Trophoblast cell (in vitro differentiated cells and primary cell): ENCODE measurements around the gene INTS6.
A peak's percentile ranks its signal among the peaks of the same experiment; 100 is the strongest.

Source experiments
- DNase-seq, 2 donors: peaks; one replicate each; pipeline ENCODE4 v3.0.0-alpha.2; 2016
- H2AFZ ChIP-seq: 2 replicates; pipeline ENCODE4 v1.6.1; 2013; ENCODE audit warnings: low read length, moderate library complexity, mild to moderate bottlenecking; ENCODE audit not compliant: insufficient read depth, poor library complexity
- H2AK5ac ChIP-seq: 2 replicates; pipeline ENCODE4 v1.6.1; 2013; ENCODE audit warnings: mild to moderate bottlenecking, low read length
- H2BK120ac ChIP-seq: 2 replicates; pipeline ENCODE4 v1.6.1; 2013; ENCODE audit warnings: low read length, mild to moderate bottlenecking, moderate library complexity; ENCODE audit not compliant: insufficient read depth, poor library complexity
- H2BK12ac ChIP-seq: 2 replicates; pipeline ENCODE4 v1.6.1; 2013; ENCODE audit warnings: mild to moderate bottlenecking, low read length, moderate library complexity
- H2BK5ac ChIP-seq: 2 replicates; pipeline ENCODE4 v1.6.1; 2013; ENCODE audit warnings: low read length, low read depth, moderate library complexity, mild to moderate bottlenecking; ENCODE audit not compliant: poor library complexity
- H3K14ac ChIP-seq: 2 replicates; pipeline ENCODE4 v1.6.1; 2013; ENCODE audit warnings: mild to moderate bottlenecking, low read length
- H3K18ac ChIP-seq: 2 replicates; pipeline ENCODE4 v1.6.1; 2013; ENCODE audit warnings: mild to moderate bottlenecking, low read length
- H3K23ac ChIP-seq: 2 replicates; pipeline ENCODE4 v1.6.1; 2013; ENCODE audit warnings: low read length
- H3K27ac ChIP-seq: 2 replicates; pipeline ENCODE4 v1.5.1; 2013; ENCODE audit warnings: low read depth, mild to moderate bottlenecking, inconsistent platforms, low read length, moderate library complexity
- H3K27me3 ChIP-seq: 2 replicates; pipeline ENCODE4 v1.6.1; 2013; ENCODE audit warnings: inconsistent platforms, mild to moderate bottlenecking, low read length, moderate library complexity; ENCODE audit not compliant: insufficient read depth
- H3K36me3 ChIP-seq, 2 experiments: 1 replicate in 1 of 2; 2 replicates in 1 of 2; pipeline ENCODE4 v1.6.1; 2013; ENCODE audit warnings: low read length in 2 of 2, mild to moderate bottlenecking in 2 of 2, moderate library complexity in 1 of 2; ENCODE audit not compliant: insufficient read depth in 2 of 2, control insufficient read depth in 1 of 2
- H3K4ac ChIP-seq: 2 replicates; pipeline ENCODE4 v1.6.1; 2013; ENCODE audit warnings: low read depth, mild to moderate bottlenecking, low read length, moderate library complexity
- H3K4me1 ChIP-seq, 2 experiments: 1 replicate in 1 of 2; 2 replicates in 1 of 2; pipeline ENCODE4 v1.6.1; 2013; ENCODE audit warnings: low read length in 2 of 2, mild to moderate bottlenecking in 2 of 2, moderate library complexity in 1 of 2; ENCODE audit not compliant: insufficient read depth in 2 of 2, control insufficient read depth in 1 of 2
- H3K4me2 ChIP-seq: 2 replicates; pipeline ENCODE4 v1.6.1; 2013; ENCODE audit warnings: inconsistent platforms, mild to moderate bottlenecking, low read length, moderate library complexity
- H3K4me3 ChIP-seq: 2 replicates; pipeline ENCODE4 v1.5.1; 2013; ENCODE audit warnings: mild to moderate bottlenecking, low read depth, low read length, inconsistent platforms
- H3K79me1 ChIP-seq: one replicate; pipeline ENCODE4 v1.6.1; 2013; ENCODE audit warnings: low read length
- H3K79me2 ChIP-seq: 2 replicates; pipeline ENCODE4 v1.6.1; 2013; ENCODE audit warnings: low read length, mild to moderate bottlenecking; ENCODE audit not compliant: control insufficient read depth, insufficient read depth, poor library complexity
- H3K9ac ChIP-seq: 2 replicates; pipeline ENCODE4 v1.6.1; 2013; ENCODE audit warnings: mild to moderate bottlenecking, low read length
- H3K9me3 ChIP-seq: 2 replicates; pipeline ENCODE4 v1.6.1; 2013; ENCODE audit warnings: low read depth, mild to moderate bottlenecking, control low read depth, inconsistent platforms, low read length; ENCODE audit not compliant: insufficient read depth
- H4K12ac ChIP-seq: 2 replicates; pipeline ENCODE4 v1.6.1; 2013; ENCODE audit warnings: low read depth, mild to moderate bottlenecking, low read length, moderate library complexity
- H4K8ac ChIP-seq: 2 replicates; pipeline ENCODE4 v1.6.1; 2013; ENCODE audit warnings: low read depth, mild to moderate bottlenecking, low read length, moderate library complexity
- H4K91ac ChIP-seq: one replicate; pipeline ENCODE4 v1.6.1; 2013; ENCODE audit warnings: low read depth, mild to moderate bottlenecking, low read length, moderate library complexity
- WGBS: extraction: QIAGEN DNeasy Blood & Tissue Kit; methylation state at CpG from one replicate; pipeline ENCODE4 v1.1.7; 2013; ENCODE audit warnings: missing lambda C conversion rate; ENCODE audit not compliant: insufficient read length, insufficient coverage; ENCODE audit errors: extremely low coverage; 5-methylcytosine and 5-hydroxymethylcytosine counted together

The INTS6 gene

DNA sequence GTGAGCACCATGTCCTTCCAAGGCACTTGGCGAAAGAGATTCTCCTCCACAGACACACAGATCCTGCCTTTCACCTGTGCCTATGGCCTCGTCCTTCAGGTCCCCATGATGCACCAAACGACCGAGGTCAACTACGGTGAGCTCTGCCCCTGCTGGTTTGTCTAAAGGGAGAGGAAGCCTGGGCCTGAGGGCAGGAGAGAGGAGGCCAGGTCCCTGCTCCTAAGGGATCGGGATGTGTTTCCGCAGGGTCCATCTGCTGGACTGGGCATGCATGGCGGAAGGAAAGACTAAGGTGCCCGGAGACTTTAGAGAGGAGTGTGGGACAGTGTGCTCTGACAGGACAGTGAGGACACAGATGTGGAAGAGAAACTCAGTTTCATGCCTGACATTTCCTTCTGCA lies 105.7 kb downstream of the INTS6 start:
- Histone ChIP-seq H3K4me1 (no peaks in the 10 kb centered on the region), H3K4me2 (no peak overlapping the region), H4K12ac (no peak overlapping the region), H4K8ac (no peak overlapping the region), H3K9ac (no peak overlapping the region), H2AK5ac (no peak overlapping the region), H3K18ac (no peak overlapping the region), H3K27ac (no peak overlapping the region), H4K91ac (no peak overlapping the region), H3K79me1 (no peaks in the 10 kb centered on the region), H3K36me3 (no peaks in the 10 kb centered on the region), H3K4me3 (no peak overlapping the region), H3K14ac (no peak overlapping the region), H2BK120ac (no peak overlapping the region), H3K23ac (no peak overlapping the region), H2AFZ (no peak overlapping the region), H3K27me3 (no peaks in the 10 kb centered on the region), H3K79me2 (no peaks in the 10 kb centered on the region), H2BK5ac (no peak overlapping the region), H3K9me3 (no peaks in the 10 kb centered on the region), H2BK12ac (no peak overlapping the region), H3K4ac (no peak overlapping the region)
- WGBS = no CpG with 5 or more reads among the region's 9 CpGs
- no peak for DNase-seq

- Histone ChIP-seq H3K4me3 (no peak overlapping the region), H3K14ac (no peak overlapping the region), H2BK12ac (no peak overlapping the region), H3K9ac (no peak overlapping the region), H3K27me3 (no peaks in the 10 kb centered on the region), H3K27ac (no peak overlapping the region), H3K23ac (no peak overlapping the region), H2BK120ac (no peak overlapping the region), H4K12ac (no peak overlapping the region), H2AFZ (no peak overlapping the region), H3K79me2 (no peaks in the 10 kb centered on the region), H3K18ac (no peak overlapping the region), H3K36me3 (no peaks in the 10 kb centered on the region), H4K91ac (no peak overlapping the region), H2BK5ac (no peak overlapping the region), H3K9me3 (no peaks in the 10 kb centered on the region), H2AK5ac (no peak overlapping the region), H4K8ac (no peak overlapping the region), H3K4me2 (no peak overlapping the region), H3K79me1 (no peaks in the 10 kb centered on the region), H3K4ac (no peak overlapping the region), H3K4me1 (no peaks in the 10 kb centered on the region)
- no CpG with 5 or more reads among the region's 2 CpGs for WGBS
- no peak for DNase-seq
These were observed 106.4 kb downstream of the INTS6 start for GRCh38 chr13:51346397-51346796.

DNA sequence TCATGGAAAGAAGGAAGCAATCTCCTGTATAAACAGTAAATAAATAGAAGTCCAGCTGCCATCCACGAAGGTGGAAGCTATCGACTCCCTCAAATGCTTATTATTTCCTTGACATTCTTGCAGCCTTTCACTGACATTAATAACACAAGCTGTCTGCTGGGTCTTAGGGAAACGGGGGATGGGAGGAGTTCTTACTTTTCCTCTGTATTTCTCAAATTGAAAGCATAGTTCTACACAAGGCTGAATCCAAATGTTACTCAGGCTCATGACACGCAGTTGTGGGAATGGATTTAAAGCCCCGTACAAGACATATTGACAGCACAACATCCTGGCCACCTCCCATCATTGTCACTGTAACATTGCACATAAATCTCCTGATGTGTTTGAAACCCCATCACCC lies 109.4 kb downstream of the INTS6 start:
- WGBS = no CpG with 5 or more reads among the region's 5 CpGs
- Histone ChIP-seq H2BK12ac (no peak overlapping the region), H3K27me3 (no peaks in the 10 kb centered on the region), H3K14ac (no peak overlapping the region), H3K9me3 (peaks cover 2% of the 10 kb centered on the region), H2BK120ac (no peak overlapping the region), H3K4ac (no peak overlapping the region), H3K4me2 (no peak overlapping the region), H4K8ac (no peak overlapping the region), H2AK5ac (no peak overlapping the region), H3K9ac (no peak overlapping the region), H3K27ac (no peak overlapping the region), H3K36me3 (no peaks in the 10 kb centered on the region), H3K18ac (no peak overlapping the region), H3K4me3 (no peak overlapping the region), H3K79me2 (no peaks in the 10 kb centered on the region), H2BK5ac (no peak overlapping the region), H4K12ac (no peak overlapping the region), H3K23ac (no peak overlapping the region), H2AFZ (no peak overlapping the region), H4K91ac (no peak overlapping the region), H3K79me1 (no peaks in the 10 kb centered on the region), H3K4me1 (no peaks in the 10 kb centered on the region)
- DNase-seq = no peak

DNA sequence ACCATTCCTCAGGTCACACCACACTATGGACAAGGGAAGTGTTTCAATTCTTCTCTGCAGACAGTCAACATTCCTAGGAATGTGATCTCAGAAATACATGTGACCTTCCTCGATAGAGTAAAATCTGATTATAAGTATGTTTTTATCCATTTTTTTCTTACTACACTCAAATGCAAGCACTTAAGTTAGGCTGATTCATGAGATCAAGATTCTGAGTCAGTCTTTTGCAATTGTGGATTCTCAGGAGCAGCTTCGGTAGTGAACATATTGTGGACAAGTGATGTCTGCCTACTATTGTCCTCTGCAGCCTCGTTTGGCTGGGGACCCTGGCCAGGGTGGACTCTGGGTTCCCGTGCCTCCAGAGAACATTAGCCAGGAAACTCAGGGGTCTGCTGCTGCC lies 110.1 kb downstream of the INTS6 start:
- H3K18ac ChIP-seq = no peak overlapping the region
- no peak overlapping the region for H2BK120ac ChIP-seq
- H3K4me2 ChIP-seq = no peak overlapping the region
- no peak overlapping the region for H3K14ac ChIP-seq
- H3K9me3 ChIP-seq = peaks cover 2% of the 10 kb centered on the region
- no peak overlapping the region for H2BK12ac ChIP-seq
- no peak overlapping the region for H3K4ac ChIP-seq
- no peak overlapping the region for H3K27ac ChIP-seq
- H3K4me3 ChIP-seq = no peak overlapping the region
- WGBS = no CpG with 5 or more reads among the region's 4 CpGs
- H3K9ac ChIP-seq = no peak overlapping the region
- H4K8ac ChIP-seq = no peak overlapping the region
- no peak overlapping the region for H2BK5ac ChIP-seq
- peak in 1 of 2 donors; percentile 26 for DNase-seq
- no peaks in the 10 kb centered on the region for H3K79me1 ChIP-seq
- no peaks in the 10 kb centered on the region for H3K36me3 ChIP-seq
- H3K4me1 ChIP-seq = no peaks in the 10 kb centered on the region
- no peak overlapping the region for H2AK5ac ChIP-seq
- no peak overlapping the region for H2AFZ ChIP-seq
- H3K79me2 ChIP-seq = no peaks in the 10 kb centered on the region
- H3K23ac ChIP-seq = no peak overlapping the region
- no peak overlapping the region for H4K12ac ChIP-seq
- no peak overlapping the region for H4K91ac ChIP-seq
- H3K27me3 ChIP-seq = no peaks in the 10 kb centered on the region
